ENCODE data around the gene ADCK1. TPM values are rescaled to one million over a fixed set of nuclear protein-coding genes. Genes with fewer than 3 reads are reported as not detected.

Gene ADCK1
- total RNA-seq, 1 experiment from 2014 or later = 12.2 TPM

GRCh38 chr14:77862154-77862786, 62.4 kb downstream of the ADCK1 start:
- no peak overlapping the region for H3K4me3 Mint-ChIP-seq

More at GRCh38 chr14:77862154-77862786, 62.4 kb downstream of the ADCK1 start:
- no peak overlapping the region for H2BK120ac ChIP-seq (ENCODE audit: low read depth, low read length, poor library complexity, severe bottlenecking)
- no peak overlapping the region for H2BK12ac ChIP-seq (ENCODE audit: insufficient read length, low read depth, low read length)
- H4K91ac ChIP-seq (ENCODE audit: insufficient read length, low read depth, low read length) = no peak overlapping the region
- H3K4me1 Mint-ChIP-seq = no peaks in the 10 kb centered on the region
- no peak overlapping the region for H3K23ac ChIP-seq (ENCODE audit: insufficient read length, low read depth, low read length)
- no peak overlapping the region for H3K14ac ChIP-seq (ENCODE audit: insufficient read depth, low read length)
- H2BK20ac ChIP-seq (ENCODE audit: low read depth, low read length, poor library complexity, severe bottlenecking) = no peak overlapping the region
- H3K56ac ChIP-seq (ENCODE audit: insufficient read length, low read depth, low read length) = no peak overlapping the region
- H3K4ac ChIP-seq (ENCODE audit: low read depth, low read length) = no peak overlapping the region
- H2BK5ac ChIP-seq (ENCODE audit: insufficient read length, low read length) = no peak overlapping the region
- no peak overlapping the region for H2AK5ac ChIP-seq (ENCODE audit: insufficient read length, low read length)
- no peak overlapping the region for H4K8ac ChIP-seq (replicated peaks; ENCODE audit: insufficient read length, low read depth, low read length)
- H3K18ac ChIP-seq (ENCODE audit: insufficient read length, low read depth, low read length) = no peak overlapping the region
- no CpG with 5 or more reads among the region's 11 CpGs for WGBS (ENCODE audit: extremely low coverage, insufficient read length, low lambda C conversion rate)
- no peaks in the 10 kb centered on the region for H3K27me3 ChIP-seq (ENCODE audit: insufficient read depth, low read length)
- no peaks in the 10 kb centered on the region for H3K79me1 ChIP-seq (ENCODE audit: insufficient read depth, low read depth, low read length, poor library complexity, severe bottlenecking)
- peaks cover 2% of the 10 kb centered on the region for H4K20me1 ChIP-seq (ENCODE audit: control insufficient read depth, insufficient read depth, insufficient read length)
- no peaks in the 10 kb centered on the region for H3K4me1 ChIP-seq (ENCODE audit: insufficient read depth, low read length)
- H3K79me2 ChIP-seq (ENCODE audit: insufficient read depth, low read length) = no peaks in the 10 kb centered on the region
- H4K5ac ChIP-seq (ENCODE audit: insufficient read length, low read depth, low read length) = no peak overlapping the region
- peaks cover 0 to 8% (median 0%) of the 10 kb centered on the region in 3 experiments; a peak in 3 of 7 replicates for H3K36me3 Mint-ChIP-seq (ENCODE audit: insufficient read depth in 1 of 3, low read depth in 3 of 3)
- no peak overlapping the region for H3K27ac Mint-ChIP-seq
- peaks cover 0 to 6% of the 10 kb centered on the region in 2 experiments; a peak in 1 of 5 replicates for H3K9me3 Mint-ChIP-seq
- H3T11ph ChIP-seq (ENCODE audit: low read length) = no peak overlapping the region
- peak; percentile 85 for DNase-seq
- H3K4me2 ChIP-seq (ENCODE audit: insufficient read depth, insufficient read length, low read length) = no peak overlapping the region
- no peak overlapping the region for H2AFZ ChIP-seq (ENCODE audit: low read length)
- no peak overlapping the region for H3K9ac ChIP-seq (ENCODE audit: extremely low read depth, insufficient read length, low read length)
- H2BK15ac ChIP-seq (ENCODE audit: low read depth, low read length) = no peak overlapping the region
- H3K27me3 Mint-ChIP-seq (ENCODE audit: low read depth) = no peaks in the 10 kb centered on the region
- no peak overlapping the region for H3K27ac ChIP-seq (ENCODE audit: insufficient read length, low read depth, low read length)
- no peaks in the 10 kb centered on the region for H3K9me3 ChIP-seq (ENCODE audit: control insufficient read depth, low read depth, low read length)
- no peaks in the 10 kb centered on the region for H3K23me2 ChIP-seq (ENCODE audit: insufficient read length, low read depth, low read length, poor library complexity, severe bottlenecking)
- TF ChIP-seq CTCF (conservative IDR thresholded peaks at IDR 0.05) = peak; percentile 96
